ENCODE results near the gene IFIT2. TPM values are rescaled to one million over a fixed set of nuclear protein-coding genes. Genes with fewer than 3 reads are reported as not detected.
"Not testable (repeated sequence)": the region's sequence is repeated elsewhere in the genome, so short reads cannot be mapped to it uniquely, and the experiment has no call there.

IFIT2 gene
- total RNA-seq, 1 donor: 9.0 TPM

DNA sequence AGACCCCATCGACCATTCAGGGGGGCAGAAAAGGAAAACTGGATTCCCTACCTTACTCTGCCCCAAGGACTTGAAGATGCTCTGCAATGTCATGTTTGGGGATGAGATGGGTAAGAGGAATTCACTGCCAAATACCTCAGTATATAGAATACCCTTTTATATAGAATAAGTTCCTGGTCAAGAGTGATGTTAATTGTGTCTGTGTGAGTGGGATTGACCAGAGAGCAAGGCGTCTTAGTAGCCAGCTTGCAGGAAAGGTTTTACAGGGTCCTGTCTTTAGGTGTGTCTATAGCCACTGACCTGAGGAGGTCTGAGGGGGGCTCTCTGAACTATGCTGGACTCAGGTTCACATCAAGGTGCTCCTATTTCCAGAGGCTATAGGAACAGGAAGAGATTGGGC, 27.3 kb downstream of the IFIT2 start:
- Histone ChIP-seq H3K4me3 (ENCODE audit: insufficient read depth, low read length) (no peak overlapping the region), H3K27ac (ENCODE audit: low read depth, low read length) (peak overlapping the region; percentile 98), H2AFZ (ENCODE audit: low read length) (no peak overlapping the region), H3K36me3 (ENCODE audit: insufficient read depth, low read length) (no peaks in the 10 kb centered on the region), H3K9me3 (ENCODE audit: low read depth, low read length) (no peaks in the 10 kb centered on the region), H3K4me2 (ENCODE audit: insufficient read depth, low read length) (peak overlapping the region; percentile 93), H3K79me2 (ENCODE audit: insufficient read depth, low read length) (peaks cover 38% of the 10 kb centered on the region), H3K27me3 (ENCODE audit: insufficient read depth, low read length) (no peaks in the 10 kb centered on the region), H4K20me1 (ENCODE audit: insufficient read depth, low read length) (no peaks in the 10 kb centered on the region), H3K4me1 (ENCODE audit: insufficient read depth, low read length) (peaks cover 49% of the 10 kb centered on the region)
- TF ChIP-seq, protein P1, sequence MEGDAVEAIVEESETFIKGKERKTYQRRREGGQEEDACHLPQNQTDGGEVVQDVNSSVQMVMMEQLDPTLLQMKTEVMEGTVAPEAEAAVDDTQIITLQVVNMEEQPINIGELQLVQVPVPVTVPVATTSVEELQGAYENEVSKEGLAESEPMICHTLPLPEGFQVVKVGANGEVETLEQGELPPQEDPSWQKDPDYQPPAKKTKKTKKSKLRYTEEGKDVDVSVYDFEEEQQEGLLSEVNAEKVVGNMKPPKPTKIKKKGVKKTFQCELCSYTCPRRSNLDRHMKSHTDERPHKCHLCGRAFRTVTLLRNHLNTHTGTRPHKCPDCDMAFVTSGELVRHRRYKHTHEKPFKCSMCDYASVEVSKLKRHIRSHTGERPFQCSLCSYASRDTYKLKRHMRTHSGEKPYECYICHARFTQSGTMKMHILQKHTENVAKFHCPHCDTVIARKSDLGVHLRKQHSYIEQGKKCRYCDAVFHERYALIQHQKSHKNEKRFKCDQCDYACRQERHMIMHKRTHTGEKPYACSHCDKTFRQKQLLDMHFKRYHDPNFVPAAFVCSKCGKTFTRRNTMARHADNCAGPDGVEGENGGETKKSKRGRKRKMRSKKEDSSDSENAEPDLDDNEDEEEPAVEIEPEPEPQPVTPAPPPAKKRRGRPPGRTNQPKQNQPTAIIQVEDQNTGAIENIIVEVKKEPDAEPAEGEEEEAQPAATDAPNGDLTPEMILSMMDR (IDR thresholded peaks at IDR 0.05; ENCODE audit: extremely low read depth, low read depth, low read length): no peak
- no peak for DNase-seq (ENCODE audit: insufficient read length, low spot score, missing footprints)

DNA sequence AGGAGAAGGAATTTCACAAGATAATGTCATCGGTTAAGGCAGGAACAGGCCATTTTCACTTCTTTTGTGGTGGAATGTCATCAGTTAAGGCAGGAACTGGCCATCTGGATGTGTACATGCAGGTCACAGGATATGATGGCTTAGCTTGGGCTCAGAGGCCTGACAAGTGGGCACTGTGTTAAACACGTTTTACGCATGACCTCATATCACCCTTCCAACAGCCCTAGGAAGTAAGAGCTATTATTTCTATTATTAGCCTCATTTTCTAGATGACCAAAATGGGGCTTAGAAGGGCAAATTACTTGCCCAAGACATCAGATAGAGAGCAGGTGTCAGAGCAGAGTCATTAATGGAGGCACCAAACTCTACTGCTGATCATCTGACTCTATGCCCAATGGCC, 28.2 kb downstream of the IFIT2 start:
- H3K79me2 ChIP-seq (ENCODE audit: insufficient read depth, low read length): peaks cover 42% of the 10 kb centered on the region
- DNase-seq (ENCODE audit: insufficient read length, low spot score, missing footprints); H3K4me2 ChIP-seq (ENCODE audit: insufficient read depth, low read length); H3K9me3 ChIP-seq (ENCODE audit: low read depth, low read length); H3K36me3 ChIP-seq (ENCODE audit: insufficient read depth, low read length); H2AFZ ChIP-seq (ENCODE audit: low read length); H4K20me1 ChIP-seq (ENCODE audit: insufficient read depth, low read length); H3K4me3 ChIP-seq (ENCODE audit: insufficient read depth, low read length); H3K27me3 ChIP-seq (ENCODE audit: insufficient read depth, low read length); H3K27ac ChIP-seq (ENCODE audit: low read depth, low read length): not testable (repeated sequence)
- H3K4me1 ChIP-seq (ENCODE audit: insufficient read depth, low read length): peaks cover 50% of the 10 kb centered on the region

GRCh38 chr10:89330537-89331212, 28.8 kb downstream of the IFIT2 start:
- H4K20me1 ChIP-seq (ENCODE audit: insufficient read depth, low read length): no peaks in the 10 kb centered on the region
- no peak overlapping the region for H3K4me2 ChIP-seq (ENCODE audit: insufficient read depth, low read length)
- H3K4me1 ChIP-seq (ENCODE audit: insufficient read depth, low read length): peaks cover 50% of the 10 kb centered on the region
- H3K4me3 ChIP-seq (ENCODE audit: insufficient read depth, low read length): no peak overlapping the region
- H3K27me3 ChIP-seq (ENCODE audit: insufficient read depth, low read length): no peaks in the 10 kb centered on the region
- no peak overlapping the region for H3K27ac ChIP-seq (ENCODE audit: low read depth, low read length)
- peaks cover 45% of the 10 kb centered on the region for H3K79me2 ChIP-seq (ENCODE audit: insufficient read depth, low read length)
- DNase-seq (ENCODE audit: insufficient read length, low spot score, missing footprints): no peak
- H2AFZ ChIP-seq (ENCODE audit: low read length): no peak overlapping the region
- TF ChIP-seq, protein P1 (IDR thresholded peaks at IDR 0.05; ENCODE audit: extremely low read depth, low read depth, low read length): no peak
- no peaks in the 10 kb centered on the region for H3K9me3 ChIP-seq (ENCODE audit: low read depth, low read length)
- no peaks in the 10 kb centered on the region for H3K36me3 ChIP-seq (ENCODE audit: insufficient read depth, low read length)

GRCh38 chr10:89331487-89332122, 29.8 kb downstream of the IFIT2 start:
- H3K27me3 ChIP-seq (ENCODE audit: insufficient read depth, low read length); H4K20me1 ChIP-seq (ENCODE audit: insufficient read depth, low read length); H3K36me3 ChIP-seq (ENCODE audit: insufficient read depth, low read length); H3K9me3 ChIP-seq (ENCODE audit: low read depth, low read length); DNase-seq (ENCODE audit: insufficient read length, low spot score, missing footprints): not testable (repeated sequence)
- peaks cover 49% of the 10 kb centered on the region for H3K4me1 ChIP-seq (ENCODE audit: insufficient read depth, low read length)
- peak overlapping the region; percentile 89 for H3K4me2 ChIP-seq (ENCODE audit: insufficient read depth, low read length)
- peak overlapping the region; percentile 87 for H3K27ac ChIP-seq (ENCODE audit: low read depth, low read length)
- peak overlapping the region; percentile 64 for H2AFZ ChIP-seq (ENCODE audit: low read length)
- peak overlapping the region; percentile 69 for H3K4me3 ChIP-seq (ENCODE audit: insufficient read depth, low read length)
- peaks cover 48% of the 10 kb centered on the region for H3K79me2 ChIP-seq (ENCODE audit: insufficient read depth, low read length)

DNA sequence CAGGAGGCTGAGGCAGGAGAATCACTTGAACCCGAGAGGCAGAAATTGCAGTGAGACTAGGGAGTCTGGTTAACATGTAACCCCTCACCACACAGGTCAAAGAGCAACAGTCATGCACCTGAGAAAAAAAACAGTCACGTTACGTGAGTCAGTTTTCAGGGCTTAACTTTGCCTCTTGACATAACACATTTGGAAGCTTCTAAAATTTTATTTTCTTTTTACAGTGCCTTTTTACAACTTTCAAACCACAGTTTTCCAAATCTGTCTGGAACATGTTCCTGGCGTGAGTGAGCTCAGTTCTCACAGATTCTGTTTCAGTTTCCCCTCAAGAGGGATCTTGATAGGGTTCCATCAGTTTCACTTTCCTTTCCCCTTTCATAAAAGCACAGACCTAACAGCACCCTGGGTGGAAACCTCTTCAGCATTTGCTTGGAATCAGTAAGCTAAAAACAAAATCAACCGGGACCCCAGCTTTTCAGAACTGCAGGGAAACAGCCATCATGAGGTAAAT, 30.3 kb downstream of the IFIT2 start:
- no peaks in the 10 kb centered on the region for H3K36me3 ChIP-seq (ENCODE audit: insufficient read depth, low read length)
- TF ChIP-seq, protein P1 (IDR thresholded peaks at IDR 0.05; ENCODE audit: extremely low read depth, low read depth, low read length): no peak
- H3K79me2 ChIP-seq (ENCODE audit: insufficient read depth, low read length): peaks cover 50% of the 10 kb centered on the region
- peak overlapping the region; percentile 87 for H3K27ac ChIP-seq (ENCODE audit: low read depth, low read length)
- no peaks in the 10 kb centered on the region for H3K27me3 ChIP-seq (ENCODE audit: insufficient read depth, low read length)
- DNase-seq (ENCODE audit: insufficient read length, low spot score, missing footprints): peak; percentile 82
- no peaks in the 10 kb centered on the region for H3K9me3 ChIP-seq (ENCODE audit: low read depth, low read length)
- H2AFZ ChIP-seq (ENCODE audit: low read length): peak overlapping the region; percentile 64
- H3K4me2 ChIP-seq (ENCODE audit: insufficient read depth, low read length): peak overlapping the region; percentile 89
- no peaks in the 10 kb centered on the region for H4K20me1 ChIP-seq (ENCODE audit: insufficient read depth, low read length)
- H3K4me3 ChIP-seq (ENCODE audit: insufficient read depth, low read length): peak overlapping the region; percentile 69
- peaks cover 43% of the 10 kb centered on the region for H3K4me1 ChIP-seq (ENCODE audit: insufficient read depth, low read length)
